Measurements from ENCODE around the gene KIF21B. TPM values are rescaled to one million over a fixed set of nuclear protein-coding genes. Genes with fewer than 3 reads are reported as not detected.
A peak's percentile ranks its signal among the peaks of the same experiment; 100 is the strongest.

Gene KIF21B
- total and polyA plus RNA-seq, 9 donors: 0.58 to 1.2 (median 0.95) TPM

- Histone ChIP-seq H3K9me3 (replicated peaks; ENCODE audit: control insufficient read depth, low read depth, low read length) (no peaks in the 10 kb centered on the region), H3K27ac (ENCODE audit: low read length) (no peak overlapping the region), H3K4me1 (ENCODE audit: control insufficient read depth, insufficient read depth, low read length) (peaks cover 2% of the 10 kb centered on the region), H3K4me3 (ENCODE audit: low read length) (no peak overlapping the region), H3K27me3 (ENCODE audit: control insufficient read depth, insufficient read depth, low read length) (no peaks in the 10 kb centered on the region), H3K36me3 (ENCODE audit: control insufficient read depth, insufficient read depth, low read length) (peaks cover 39% of the 10 kb centered on the region)
- DNase-seq: no peak
- WGBS (ENCODE audit: insufficient coverage): 60% methylated on average over 1 of the region's 5 CpGs
Observed at GRCh38 chr1:201049248-201049831, 25.8 kb upstream of the KIF21B start.

DNA sequence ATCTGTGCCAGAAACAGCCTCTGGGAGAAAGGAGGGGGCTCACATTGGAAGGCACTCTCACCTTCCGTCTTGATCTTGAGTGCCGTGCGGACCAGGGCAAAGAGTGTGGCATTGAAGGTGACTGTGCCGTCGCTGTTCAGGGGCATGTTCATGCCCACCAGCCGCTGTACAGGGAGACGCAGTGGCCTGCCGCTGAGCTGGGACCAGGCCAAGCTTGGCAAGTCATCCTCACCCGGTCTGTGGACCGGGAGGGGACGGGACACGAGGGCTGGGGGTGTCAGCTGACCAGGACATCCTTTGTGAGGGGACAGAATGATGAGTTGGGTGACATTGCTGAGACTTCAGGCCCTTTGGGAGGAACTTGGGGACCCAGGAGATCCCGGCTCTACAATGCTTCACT is 25.0 kb upstream of the KIF21B start:
- DNase-seq: no peak
- no peaks in the 10 kb centered on the region for H3K4me1 ChIP-seq (ENCODE audit: control insufficient read depth, insufficient read depth, low read length)
- no peak overlapping the region for H3K27ac ChIP-seq (ENCODE audit: low read length)
- no peaks in the 10 kb centered on the region for H3K9me3 ChIP-seq (replicated peaks; ENCODE audit: control insufficient read depth, low read depth, low read length)
- H3K36me3 ChIP-seq (ENCODE audit: control insufficient read depth, insufficient read depth, low read length): peaks cover 39% of the 10 kb centered on the region
- WGBS (ENCODE audit: insufficient coverage): 89% methylated on average over 12 of the region's 13 CpGs
- H3K4me3 ChIP-seq (ENCODE audit: low read length): no peak overlapping the region
- H3K27me3 ChIP-seq (ENCODE audit: control insufficient read depth, insufficient read depth, low read length): no peaks in the 10 kb centered on the region

DNA sequence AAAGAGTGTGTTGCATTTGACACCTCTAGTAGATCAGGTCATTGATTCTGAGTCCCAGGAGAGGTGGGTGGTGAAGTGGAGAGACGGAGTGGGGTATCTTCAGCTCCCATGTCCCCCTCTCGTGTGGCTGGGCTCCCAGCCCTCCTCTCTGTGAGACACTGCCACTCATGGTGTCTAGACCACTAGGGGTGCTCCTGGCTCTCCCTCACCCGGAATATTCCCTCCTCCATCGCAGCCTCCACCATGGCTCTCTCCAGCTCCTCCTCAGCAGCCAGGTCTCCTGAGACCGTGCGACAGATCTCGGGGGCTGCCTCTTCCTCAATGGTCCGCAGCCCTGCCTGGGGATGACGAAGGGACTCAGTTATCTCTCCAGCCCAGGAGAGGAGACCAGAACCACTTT is 20.6 kb upstream of the KIF21B start:
- WGBS (ENCODE audit: insufficient coverage): 74% methylated on average over 7 of the region's 9 CpGs
- peaks cover 2% of the 10 kb centered on the region for H3K27me3 ChIP-seq (ENCODE audit: control insufficient read depth, insufficient read depth, low read length)
- H3K9me3 ChIP-seq (replicated peaks; ENCODE audit: control insufficient read depth, low read depth, low read length): no peaks in the 10 kb centered on the region
- DNase-seq: no peak
- peaks cover 29% of the 10 kb centered on the region for H3K36me3 ChIP-seq (ENCODE audit: control insufficient read depth, insufficient read depth, low read length)
- no peak overlapping the region for H3K27ac ChIP-seq (ENCODE audit: low read length)
- no peak overlapping the region for H3K4me3 ChIP-seq (ENCODE audit: low read length)
- peaks cover 14% of the 10 kb centered on the region for H3K4me1 ChIP-seq (ENCODE audit: control insufficient read depth, insufficient read depth, low read length)

DNA sequence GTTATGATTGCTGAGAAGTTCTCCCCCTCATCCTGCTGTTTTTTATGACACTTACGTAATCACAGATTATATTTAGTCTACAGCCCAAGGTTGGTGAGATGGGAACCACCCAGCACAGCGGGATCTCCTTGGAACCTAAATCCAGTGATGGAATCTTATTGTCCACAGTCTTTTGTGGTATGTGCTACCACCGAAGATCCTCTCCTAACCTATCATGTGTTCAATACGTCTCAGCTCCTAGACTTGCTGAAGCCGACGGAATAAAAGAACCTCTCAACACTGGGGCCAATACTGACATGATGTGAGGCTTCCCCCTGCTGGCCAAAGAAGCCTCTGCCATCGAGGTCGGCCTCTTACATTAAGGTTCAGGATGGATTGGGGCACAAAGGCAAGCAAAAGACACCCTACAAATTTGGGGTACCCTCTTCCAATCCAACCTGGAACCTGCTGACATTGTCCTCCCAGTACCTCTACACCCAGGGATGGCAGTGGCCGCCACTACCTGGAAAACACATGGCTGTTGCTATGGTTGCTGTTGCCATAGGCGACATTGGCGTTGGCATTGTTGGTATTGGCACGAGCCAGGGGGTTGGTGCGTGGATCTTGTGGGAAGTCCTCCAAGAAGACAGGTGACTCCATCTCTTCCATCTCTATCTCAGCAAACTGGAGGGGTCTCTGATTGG is 19.4 kb upstream of the KIF21B start:
- Histone ChIP-seq H3K36me3 (ENCODE audit: control insufficient read depth, insufficient read depth, low read length) (peaks cover 23% of the 10 kb centered on the region), H3K4me3 (ENCODE audit: low read length) (no peak overlapping the region), H3K27me3 (ENCODE audit: control insufficient read depth, insufficient read depth, low read length) (peaks cover 2% of the 10 kb centered on the region), H3K27ac (ENCODE audit: low read length) (no peak overlapping the region), H3K9me3 (replicated peaks; ENCODE audit: control insufficient read depth, low read depth, low read length) (no peaks in the 10 kb centered on the region), H3K4me1 (ENCODE audit: control insufficient read depth, insufficient read depth, low read length) (peaks cover 14% of the 10 kb centered on the region)
- peak; percentile 73 for DNase-seq
- 0% methylated on average over 4 of the region's 13 CpGs for WGBS (ENCODE audit: insufficient coverage)

DNA sequence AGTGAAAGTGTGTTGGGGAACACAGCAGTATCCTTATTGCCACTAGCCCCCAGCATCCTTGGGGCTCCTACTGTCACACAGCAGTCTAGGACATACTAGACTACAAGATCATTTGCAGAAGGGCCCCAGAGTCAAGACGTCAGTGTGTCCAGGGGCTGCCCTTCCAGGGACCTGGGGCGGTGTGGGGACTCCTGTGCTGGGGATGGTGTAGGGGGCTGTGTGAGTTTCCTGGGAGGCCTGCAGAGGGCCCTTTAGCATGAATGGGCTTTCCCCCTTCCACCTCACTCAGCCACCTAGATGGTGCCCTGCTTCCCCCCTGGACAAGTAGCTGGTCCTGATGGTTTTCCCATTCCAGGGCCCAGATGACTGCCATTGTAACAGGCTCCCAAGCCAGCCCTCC is 17.5 kb upstream of the KIF21B start:
- no CpG with 5 or more reads among the region's 2 CpGs for WGBS (ENCODE audit: insufficient coverage)
- peaks cover 9% of the 10 kb centered on the region for H3K36me3 ChIP-seq (ENCODE audit: control insufficient read depth, insufficient read depth, low read length)
- H3K27me3 ChIP-seq (ENCODE audit: control insufficient read depth, insufficient read depth, low read length): peaks cover 2% of the 10 kb centered on the region
- H3K27ac ChIP-seq (ENCODE audit: low read length): no peak overlapping the region
- no peak for DNase-seq
- no peak overlapping the region for H3K4me3 ChIP-seq (ENCODE audit: low read length)
- peaks cover 14% of the 10 kb centered on the region for H3K4me1 ChIP-seq (ENCODE audit: control insufficient read depth, insufficient read depth, low read length)
- H3K9me3 ChIP-seq (replicated peaks; ENCODE audit: control insufficient read depth, low read depth, low read length): no peaks in the 10 kb centered on the region

- Histone ChIP-seq H3K4me1 (ENCODE audit: control insufficient read depth, insufficient read depth, low read length) (peaks cover 14% of the 10 kb centered on the region), H3K36me3 (ENCODE audit: control insufficient read depth, insufficient read depth, low read length) (peaks cover 9% of the 10 kb centered on the region), H3K4me3 (ENCODE audit: low read length) (no peak overlapping the region), H3K27ac (ENCODE audit: low read length) (no peak overlapping the region), H3K9me3 (replicated peaks; ENCODE audit: control insufficient read depth, low read depth, low read length) (no peaks in the 10 kb centered on the region), H3K27me3 (ENCODE audit: control insufficient read depth, insufficient read depth, low read length) (peaks cover 2% of the 10 kb centered on the region)
- WGBS (ENCODE audit: insufficient coverage): 78% methylated on average over 5 of the region's 5 CpGs
- no peak for DNase-seq
Observed at GRCh38 chr1:201039876-201040275, 16.4 kb upstream of the KIF21B start.

- no peak for DNase-seq
- H3K36me3 ChIP-seq (ENCODE audit: control insufficient read depth, insufficient read depth, low read length): peaks cover 9% of the 10 kb centered on the region
- no peak overlapping the region for H3K4me3 ChIP-seq (ENCODE audit: low read length)
- no peak overlapping the region for H3K27ac ChIP-seq (ENCODE audit: low read length)
- H3K27me3 ChIP-seq (ENCODE audit: control insufficient read depth, insufficient read depth, low read length): peaks cover 2% of the 10 kb centered on the region
- H3K9me3 ChIP-seq (replicated peaks; ENCODE audit: control insufficient read depth, low read depth, low read length): no peaks in the 10 kb centered on the region
- no CpG with 5 or more reads among the region's 2 CpGs for WGBS (ENCODE audit: insufficient coverage)
- peaks cover 14% of the 10 kb centered on the region for H3K4me1 ChIP-seq (ENCODE audit: control insufficient read depth, insufficient read depth, low read length)
Observed at GRCh38 chr1:201039418-201039817, 15.9 kb upstream of the KIF21B start.

- no peak overlapping the region for H3K27ac ChIP-seq (ENCODE audit: low read length)
- H3K4me3 ChIP-seq (ENCODE audit: low read length): no peak overlapping the region
- H3K4me1 ChIP-seq (ENCODE audit: control insufficient read depth, insufficient read depth, low read length): peaks cover 14% of the 10 kb centered on the region
- H3K9me3 ChIP-seq (replicated peaks; ENCODE audit: control insufficient read depth, low read depth, low read length): no peaks in the 10 kb centered on the region
- peaks cover 9% of the 10 kb centered on the region for H3K36me3 ChIP-seq (ENCODE audit: control insufficient read depth, insufficient read depth, low read length)
- DNase-seq: no peak
- WGBS (ENCODE audit: insufficient coverage): 69% methylated on average over 9 of the region's 10 CpGs
- peaks cover 2% of the 10 kb centered on the region for H3K27me3 ChIP-seq (ENCODE audit: control insufficient read depth, insufficient read depth, low read length)
Observed at GRCh38 chr1:201038186-201038876, 14.8 kb upstream of the KIF21B start.

DNA sequence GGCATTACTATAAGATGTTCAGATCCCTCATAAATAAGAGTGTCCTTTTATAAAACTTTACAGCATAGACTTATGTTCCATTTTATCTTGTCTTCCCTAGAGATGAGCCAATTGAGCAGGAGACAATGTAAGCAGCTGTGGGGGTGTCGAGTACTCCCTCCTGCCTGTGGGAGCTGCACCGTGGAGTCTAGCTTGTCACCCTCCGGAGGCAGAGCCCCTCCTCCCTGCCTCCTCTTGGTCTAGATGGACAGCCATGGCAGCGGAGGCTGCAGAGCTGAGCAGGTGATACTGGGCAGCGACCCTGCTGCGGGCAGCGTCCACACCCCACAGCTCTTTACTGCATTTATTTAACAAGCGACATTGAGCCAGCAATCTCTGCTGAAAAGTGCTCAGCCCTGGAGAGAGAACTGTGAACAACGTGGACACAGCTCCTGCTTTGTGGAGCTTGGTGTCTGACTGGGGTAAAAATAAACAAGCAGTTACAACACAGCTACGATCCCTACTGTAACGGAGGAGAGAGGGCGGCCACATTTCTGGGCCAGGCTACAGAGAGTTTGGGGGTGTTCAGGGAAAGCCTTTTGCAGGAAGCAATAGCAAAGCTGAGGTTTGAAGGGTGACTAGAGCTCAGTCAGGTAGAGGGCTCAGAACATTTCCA is 12.8 kb upstream of the KIF21B start:
- no peaks in the 10 kb centered on the region for H3K9me3 ChIP-seq (replicated peaks; ENCODE audit: control insufficient read depth, low read depth, low read length)
- 13% methylated on average over 3 of the region's 12 CpGs for WGBS (ENCODE audit: insufficient coverage)
- H3K4me1 ChIP-seq (ENCODE audit: control insufficient read depth, insufficient read depth, low read length): peaks cover 10% of the 10 kb centered on the region
- no peaks in the 10 kb centered on the region for H3K36me3 ChIP-seq (ENCODE audit: control insufficient read depth, insufficient read depth, low read length)
- H3K4me3 ChIP-seq (ENCODE audit: low read length): no peak overlapping the region
- no peaks in the 10 kb centered on the region for H3K27me3 ChIP-seq (ENCODE audit: control insufficient read depth, insufficient read depth, low read length)
- H3K27ac ChIP-seq (ENCODE audit: low read length): no peak overlapping the region
- DNase-seq: no peak

DNA sequence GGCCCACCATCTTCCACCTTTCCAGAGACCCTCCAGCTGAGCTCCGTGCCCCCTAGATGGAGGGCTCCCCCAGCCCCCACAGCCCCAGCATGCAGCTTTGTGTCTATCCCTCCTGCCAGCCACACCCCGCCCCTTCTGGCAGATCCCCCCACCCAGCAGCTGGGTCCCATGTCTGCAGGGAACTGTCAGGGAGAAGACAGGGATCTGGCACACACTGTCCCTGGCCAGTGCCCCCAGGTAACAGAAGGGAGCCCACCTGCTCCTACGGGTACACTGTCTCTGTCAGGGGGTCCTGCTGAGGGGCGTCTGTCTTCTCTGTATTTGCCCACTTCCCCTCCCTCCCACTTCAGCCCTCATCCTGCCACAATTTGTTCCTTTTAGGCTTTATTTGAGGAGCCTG is 11.2 kb upstream of the KIF21B start:
- peaks cover 4% of the 10 kb centered on the region for H3K27me3 ChIP-seq (ENCODE audit: control insufficient read depth, insufficient read depth, low read length)
- no peak overlapping the region for H3K4me3 ChIP-seq (ENCODE audit: low read length)
- 60% methylated on average over 1 of the region's 4 CpGs for WGBS (ENCODE audit: insufficient coverage)
- H3K27ac ChIP-seq (ENCODE audit: low read length): no peak overlapping the region
- no peaks in the 10 kb centered on the region for H3K9me3 ChIP-seq (replicated peaks; ENCODE audit: control insufficient read depth, low read depth, low read length)
- H3K4me1 ChIP-seq (ENCODE audit: control insufficient read depth, insufficient read depth, low read length): peaks cover 4% of the 10 kb centered on the region
- H3K36me3 ChIP-seq (ENCODE audit: control insufficient read depth, insufficient read depth, low read length): no peaks in the 10 kb centered on the region
- DNase-seq: no peak

All from muscle of leg (tissue), 11 donors.